OCI-LY7 (cell line): Measurements from ENCODE around the gene FOSB. TPM values are rescaled to one million over a fixed set of nuclear protein-coding genes. Genes with fewer than 3 reads are reported as not detected.
"Not testable (repeated sequence)": the region's sequence is repeated elsewhere in the genome, so short reads cannot be mapped to it uniquely, and the experiment has no call there.

Experiments used
- BruUV-seq: library from RNA; stranded (reverse); fragments of 400-500 nt; replicated peaks from 2 replicates; lab custom pipeline; 2021; lab: Mats Ljungman, UMichigan
- CTCF ChIA-PET: fragments of 300-600 bp; sonication (Branson Sonifier 250); formaldehyde crosslinking; loops from one replicate; lab custom pipeline; 2022; ENCODE audit warnings: antibody characterized with exemption; ENCODE audit not compliant: unreplicated experiment; lab: Charles Lee
- POLR2A ChIA-PET: fragments of 300-600 bp; sonication (Branson Sonifier 250); formaldehyde crosslinking; loops from one replicate; lab custom pipeline; 2022; ENCODE audit warnings: antibody characterized with exemption; lab: Charles Lee
- DNase-seq: peaks from one replicate; pipeline ENCODE4 v3.0.0-alpha.2; 2015; ENCODE audit warnings: low spot score
- H2AFZ ChIP-seq: fragments of 200-600 bp; sonication (generic), shearing (Covaris generic); 2 replicates; pipeline ENCODE4 v1.6.1; 2014; ENCODE audit warnings: mild to moderate bottlenecking, antibody characterized with exemption, low read length, moderate library complexity
- H3K27ac ChIP-seq: fragments of 200-600 bp; sonication (generic); 2 replicates; pipeline ENCODE4 v1.5.1; 2014; ENCODE audit warnings: mixed run types, low read depth, mild to moderate bottlenecking, moderate library complexity, low read length, inconsistent platforms; ENCODE audit not compliant: poor library complexity, severe bottlenecking
- H3K36me3 ChIP-seq: fragments of 200-600 bp; sonication (generic); 2 replicates; pipeline ENCODE4 v1.6.1; 2014; ENCODE audit warnings: mild to moderate bottlenecking, antibody characterized with exemption, low read length, moderate library complexity, mixed read lengths; ENCODE audit not compliant: insufficient read depth
- H3K4me1 ChIP-seq: fragments of 200-600 bp; sonication (generic); 2 replicates; pipeline ENCODE4 v1.5.1; 2014; ENCODE audit warnings: mild to moderate bottlenecking, low read length; ENCODE audit not compliant: insufficient read depth, poor library complexity, severe bottlenecking
- H3K4me2 ChIP-seq: fragments of 200-600 bp; sonication (generic); 2 replicates; pipeline ENCODE4 v1.6.1; 2014; ENCODE audit warnings: mild to moderate bottlenecking, low read length
- H3K4me3 ChIP-seq: fragments of 200-600 bp; sonication (generic); 2 replicates; pipeline ENCODE4 v1.5.1; 2014; ENCODE audit warnings: mild to moderate bottlenecking, low read depth, low read length; ENCODE audit not compliant: poor library complexity, severe bottlenecking
- H3K79me2 ChIP-seq: fragments of 200-600 bp; sonication (generic); 2 replicates; pipeline ENCODE4 v1.6.1; 2016; ENCODE audit warnings: low read depth, mild to moderate bottlenecking, low read length, moderate library complexity, mixed read lengths; ENCODE audit not compliant: insufficient read depth
- H3K9me2 ChIP-seq: fragments of 200-600 bp; sonication (generic); 2 replicates; pipeline ENCODE4 v1.6.1; 2016; ENCODE audit warnings: mild to moderate bottlenecking, low read length, mixed read lengths; ENCODE audit not compliant: insufficient read depth
- H3K9me3 ChIP-seq: fragments of 200-600 bp; sonication (generic); 2 replicates; pipeline ENCODE4 v1.6.1; 2014; ENCODE audit warnings: mild to moderate bottlenecking, mixed run types, low read length, mixed read lengths
- H4K20me1 ChIP-seq: fragments of 200-600 bp; sonication (generic); 2 replicates; pipeline ENCODE4 v1.6.1; 2014; ENCODE audit warnings: mild to moderate bottlenecking, antibody characterized with exemption, low read length, moderate library complexity, mixed read lengths; ENCODE audit not compliant: insufficient read depth
- EZH2phosphoT487 ChIP-seq: fragments of 200-600 bp; sonication (generic); IDR thresholded peaks from 2 replicates; pipeline ENCODE4 v1.6.1; 2018; ENCODE audit warnings: low read depth, borderline replicate concordance, mild to moderate bottlenecking, mixed run types, antibody characterized with exemption, low read length, moderate library complexity, mixed read lengths
- intact Hi-C: fragments of 100-400 bp; cut with micrococcal nuclease; formaldehyde crosslinking; loops from one replicate; pipeline ENCODE4 v1.10.0; 2022; ENCODE audit not compliant: unreplicated experiment
- total RNA-seq, 2 experiments: library from RNA; depleted of rRNA in 1 of 2; stranded (reverse); fragments of >200 nt in 1 of 2; shearing (Covaris generic) in 1 of 2; gene quantifications; 2 replicates each; pipeline ENCODE4 v1.2.3, GENCODE V29; 2014 to 2022
- TF ChIP-seq, protein P1 (sequence below): fragments of 200-600 bp; sonication (generic); conservative IDR thresholded peaks from 2 replicates; pipeline ENCODE4 v1.5.1; 2014; ENCODE audit warnings: mild to moderate bottlenecking, antibody characterized with exemption, low read length, moderate library complexity, mixed read lengths

The FOSB gene
- total RNA-seq, 2 experiments from 2014 or later = 2.3 to 2.4 TPM

DNA sequence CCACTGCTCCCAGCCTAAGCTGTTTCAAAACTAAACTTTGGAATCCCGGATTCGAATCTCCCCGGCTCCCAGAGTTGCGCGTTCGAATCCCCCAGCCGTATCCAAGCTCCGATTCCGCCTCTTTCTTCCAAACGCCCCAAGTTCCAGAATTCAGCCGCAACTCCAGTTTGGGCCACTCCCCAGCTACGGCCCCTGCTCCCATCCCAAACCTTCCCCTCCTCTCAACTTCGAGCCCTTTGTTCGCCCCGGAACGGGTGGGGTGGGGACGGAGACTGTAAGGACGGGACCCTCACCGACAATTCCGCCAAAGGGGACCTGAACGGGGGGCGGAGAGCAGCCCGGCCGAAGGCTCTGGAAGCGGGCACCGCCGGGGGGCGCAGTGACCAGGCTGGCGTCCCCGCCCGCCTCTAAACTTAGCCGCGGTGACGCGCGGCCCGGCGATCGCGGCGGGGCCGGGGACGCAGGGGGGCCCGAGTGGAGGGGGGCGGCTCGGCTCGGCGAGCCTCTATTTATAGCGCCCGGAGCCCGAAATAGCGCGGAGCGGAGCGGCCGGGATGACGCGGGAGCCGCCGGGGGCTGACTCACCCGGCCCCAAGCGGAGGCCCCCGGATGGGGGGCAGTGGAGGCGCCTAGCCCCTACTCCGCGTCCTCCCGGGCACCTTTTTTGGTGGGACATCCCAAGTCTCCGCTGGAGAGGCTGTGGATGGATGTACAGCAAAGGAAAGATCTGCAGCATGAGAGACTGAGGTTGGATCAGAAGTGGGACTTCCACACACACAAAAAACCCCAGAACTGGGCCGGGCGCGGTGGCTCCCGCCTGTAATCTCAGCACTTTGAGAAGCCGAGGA lies 39.2 kb upstream of the FOSB start:
- intact Hi-C loops = loop anchor here (10.0 kb wide), 1 partner anchor 216 kb away; no protein-coding TSS in a partner anchor
- Histone ChIP-seq H3K79me2 (no peaks in the 10 kb centered on the region; the same call in 1 of the 2 replicates), H2AFZ (peak overlapping the region; percentile 29; the same call in 1 of the 2 replicates), H3K4me3 (peak overlapping the region; percentile 58), H3K36me3 (no peaks in the 10 kb centered on the region), H3K9me2 (no peaks in the 10 kb centered on the region), H3K27ac (no peak overlapping the region), H4K20me1 (no peaks in the 10 kb centered on the region), H3K4me1 (peaks cover 44% of the 10 kb centered on the region), H3K9me3 (no peaks in the 10 kb centered on the region), H3K4me2 (peak overlapping the region; percentile 62)
- ChIA-PET POLR2A (no interaction called here), CTCF (interaction anchor here (0.7 kb wide), 1 partner anchor 50 kb away, joined by 4 read pairs; no protein-coding TSS in a partner anchor)
- no TSS peak for BruUV-seq
- DNase-seq = peak; percentile 29
- TF ChIP-seq EZH2phosphoT487 = no peak
- TF ChIP-seq, protein P1, sequence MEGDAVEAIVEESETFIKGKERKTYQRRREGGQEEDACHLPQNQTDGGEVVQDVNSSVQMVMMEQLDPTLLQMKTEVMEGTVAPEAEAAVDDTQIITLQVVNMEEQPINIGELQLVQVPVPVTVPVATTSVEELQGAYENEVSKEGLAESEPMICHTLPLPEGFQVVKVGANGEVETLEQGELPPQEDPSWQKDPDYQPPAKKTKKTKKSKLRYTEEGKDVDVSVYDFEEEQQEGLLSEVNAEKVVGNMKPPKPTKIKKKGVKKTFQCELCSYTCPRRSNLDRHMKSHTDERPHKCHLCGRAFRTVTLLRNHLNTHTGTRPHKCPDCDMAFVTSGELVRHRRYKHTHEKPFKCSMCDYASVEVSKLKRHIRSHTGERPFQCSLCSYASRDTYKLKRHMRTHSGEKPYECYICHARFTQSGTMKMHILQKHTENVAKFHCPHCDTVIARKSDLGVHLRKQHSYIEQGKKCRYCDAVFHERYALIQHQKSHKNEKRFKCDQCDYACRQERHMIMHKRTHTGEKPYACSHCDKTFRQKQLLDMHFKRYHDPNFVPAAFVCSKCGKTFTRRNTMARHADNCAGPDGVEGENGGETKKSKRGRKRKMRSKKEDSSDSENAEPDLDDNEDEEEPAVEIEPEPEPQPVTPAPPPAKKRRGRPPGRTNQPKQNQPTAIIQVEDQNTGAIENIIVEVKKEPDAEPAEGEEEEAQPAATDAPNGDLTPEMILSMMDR = peak; percentile 74

DNA sequence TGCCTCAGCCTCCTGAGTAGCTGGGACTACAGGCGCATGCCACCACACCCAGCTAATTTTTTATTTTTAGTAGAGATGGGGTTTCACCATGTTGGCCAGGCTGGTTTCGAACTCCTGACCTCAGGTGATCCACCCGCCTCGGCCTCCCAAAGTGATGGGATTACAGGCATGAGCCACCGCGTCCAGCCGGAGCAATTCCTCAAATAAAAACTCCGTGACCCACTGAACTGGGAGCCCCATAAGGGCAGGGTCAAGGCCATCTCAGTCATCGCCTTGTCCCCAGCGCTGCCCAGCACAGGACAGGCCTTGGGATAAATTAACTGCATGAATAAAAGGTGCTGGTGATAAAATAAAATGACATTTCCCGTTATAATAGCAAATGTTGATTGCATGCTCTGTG lies 37.9 kb upstream of the FOSB start:
- peaks cover 32% of the 10 kb centered on the region for H3K4me1 ChIP-seq
- H4K20me1 ChIP-seq, H3K36me3 ChIP-seq, H3K27ac ChIP-seq, H3K4me2 ChIP-seq, POLR2A ChIA-PET, CTCF ChIA-PET, H3K9me2 ChIP-seq, H3K9me3 ChIP-seq, DNase-seq, BruUV-seq, H3K79me2 ChIP-seq, H3K4me3 ChIP-seq, H2AFZ ChIP-seq: not testable (repeated sequence)
- intact Hi-C loops = loop anchor here (10.0 kb wide), 1 partner anchor 215 kb away; no protein-coding TSS in a partner anchor

DNA sequence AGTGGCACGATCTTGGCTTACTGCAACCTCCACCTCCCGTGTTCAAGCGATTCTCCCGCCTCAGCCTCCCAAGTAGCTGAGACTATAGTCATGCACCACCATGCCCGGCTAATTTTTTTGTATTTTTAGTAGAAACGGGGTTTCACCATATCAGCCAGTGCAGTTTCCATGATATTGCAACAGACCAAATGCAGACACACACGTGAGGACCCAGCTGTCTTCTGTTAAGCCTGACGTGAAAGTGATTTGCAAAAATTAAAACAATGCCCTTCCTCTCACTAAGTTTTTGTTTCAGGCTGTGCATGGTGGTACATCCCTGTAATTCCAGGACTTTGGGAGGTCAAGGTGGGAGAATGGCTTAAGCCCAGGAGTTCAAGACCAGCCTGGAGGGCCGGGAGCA lies 36.8 kb upstream of the FOSB start:
- H2AFZ ChIP-seq, H3K9me3 ChIP-seq, H3K4me3 ChIP-seq, H3K79me2 ChIP-seq, H3K36me3 ChIP-seq, H3K9me2 ChIP-seq, intact Hi-C loops, H4K20me1 ChIP-seq, H3K27ac ChIP-seq, BruUV-seq: not testable (repeated sequence)
- peak; percentile 51 for DNase-seq
- Histone ChIP-seq H3K4me1 (peaks cover 22% of the 10 kb centered on the region), H3K4me2 (peak overlapping the region; percentile 42; the same call in 1 of the 2 replicates)
- POLR2A ChIA-PET = interaction anchor here (0.5 to 1.0 kb wide), 2 partner anchors 11 to 14 kb away, joined by 3 to 6 read pairs; no protein-coding TSS in a partner anchor
- CTCF ChIA-PET = interaction anchor here (1.2 kb wide), 1 partner anchor 54 kb away, joined by 3 read pairs; no protein-coding TSS in a partner anchor

DNA sequence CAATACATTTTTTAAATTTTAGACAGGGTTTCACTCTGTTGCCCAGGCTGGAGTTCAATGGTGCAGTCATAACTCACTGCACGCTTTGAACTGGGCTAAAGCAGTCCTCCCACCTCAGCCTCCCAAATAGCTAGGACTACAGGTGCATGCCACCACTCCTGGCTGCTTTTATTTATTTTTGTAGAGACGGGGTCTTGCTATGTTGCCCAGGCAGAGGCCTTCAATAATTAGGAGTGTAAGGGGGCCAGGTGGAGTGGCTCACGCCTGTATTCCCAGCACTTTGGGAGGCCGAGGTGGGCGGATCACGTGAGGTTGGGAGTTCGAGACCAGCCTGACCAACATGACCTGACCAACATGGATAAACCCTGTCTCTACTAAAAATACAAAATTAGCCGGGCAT lies 35.3 kb upstream of the FOSB start:
- POLR2A ChIA-PET, H3K4me3 ChIP-seq, H3K36me3 ChIP-seq, H3K27ac ChIP-seq, H3K9me3 ChIP-seq, BruUV-seq, H3K9me2 ChIP-seq, H2AFZ ChIP-seq, intact Hi-C loops, H3K4me2 ChIP-seq, H3K79me2 ChIP-seq, DNase-seq, CTCF ChIA-PET, H4K20me1 ChIP-seq: not testable (repeated sequence)
- H3K4me1 ChIP-seq = peaks cover 13% of the 10 kb centered on the region
